K562 treated with DMSO at 1 percent for 24 hours (cell line): ENCODE results near the gene NPFF. TPM values are rescaled to one million over a fixed set of nuclear protein-coding genes. Genes with fewer than 3 reads are reported as not detected.

ENCODE experiments used
- total RNA-seq: library from RNA; unstranded; fragments of 300-600 nt; gene quantifications from 2 replicates; pipeline ENCODE4 v1.2.3, GENCODE V29; 2022; ENCODE audit warnings: low read depth; ENCODE audit not compliant: insufficient read depth

The NPFF gene, protein sequence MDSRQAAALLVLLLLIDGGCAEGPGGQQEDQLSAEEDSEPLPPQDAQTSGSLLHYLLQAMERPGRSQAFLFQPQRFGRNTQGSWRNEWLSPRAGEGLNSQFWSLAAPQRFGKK
- total RNA-seq: not detected in 2 replicates

DNA sequence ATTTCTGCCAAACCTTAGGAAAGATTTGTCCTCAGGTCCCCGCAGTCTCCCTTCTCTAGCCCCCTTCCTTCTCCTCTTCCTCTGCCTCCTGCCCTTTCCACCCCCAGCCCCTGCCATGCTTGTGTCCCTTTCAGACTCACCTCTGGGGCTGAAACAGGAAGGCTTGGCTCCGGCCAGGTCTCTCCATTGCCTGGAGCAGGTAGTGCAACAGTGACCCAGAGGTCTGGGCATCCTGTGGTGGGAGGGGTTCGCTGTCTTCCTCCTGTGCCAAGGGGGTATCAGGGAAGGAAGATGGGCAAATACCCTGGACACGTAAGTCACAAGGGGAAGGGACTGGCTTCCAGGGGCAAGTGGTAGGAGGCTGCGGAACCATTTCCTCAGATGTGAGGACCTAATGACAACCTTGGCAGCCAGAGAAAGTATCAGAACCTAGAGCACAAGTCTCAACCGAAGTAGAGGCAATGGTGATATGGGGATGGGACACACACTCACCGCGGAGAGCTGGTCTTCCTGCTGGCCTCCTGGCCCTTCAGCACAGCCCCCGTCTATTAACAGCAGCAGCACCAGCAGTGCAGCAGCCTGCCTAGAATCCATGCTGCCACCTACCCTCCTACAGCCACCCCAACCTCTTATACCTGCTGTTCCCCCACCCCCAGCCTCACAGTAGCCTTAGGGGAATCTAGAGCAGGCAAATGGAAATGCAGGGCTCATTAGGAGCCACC is at the start of gene NPFF:
NPFF (minus strand) TSS at position 604 of the 722 bp plus-strand sequence; CDS start at position 594, 10 bp downstream.

GRCh38 chr12:53500776-53501614 is 6.3 kb downstream of the NPFF start, which contains the start of gene TARBP2:
TARBP2 (plus strand) TSS chr12:53501283; CDS start chr12:53501409, 126 bp downstream.

DNA sequence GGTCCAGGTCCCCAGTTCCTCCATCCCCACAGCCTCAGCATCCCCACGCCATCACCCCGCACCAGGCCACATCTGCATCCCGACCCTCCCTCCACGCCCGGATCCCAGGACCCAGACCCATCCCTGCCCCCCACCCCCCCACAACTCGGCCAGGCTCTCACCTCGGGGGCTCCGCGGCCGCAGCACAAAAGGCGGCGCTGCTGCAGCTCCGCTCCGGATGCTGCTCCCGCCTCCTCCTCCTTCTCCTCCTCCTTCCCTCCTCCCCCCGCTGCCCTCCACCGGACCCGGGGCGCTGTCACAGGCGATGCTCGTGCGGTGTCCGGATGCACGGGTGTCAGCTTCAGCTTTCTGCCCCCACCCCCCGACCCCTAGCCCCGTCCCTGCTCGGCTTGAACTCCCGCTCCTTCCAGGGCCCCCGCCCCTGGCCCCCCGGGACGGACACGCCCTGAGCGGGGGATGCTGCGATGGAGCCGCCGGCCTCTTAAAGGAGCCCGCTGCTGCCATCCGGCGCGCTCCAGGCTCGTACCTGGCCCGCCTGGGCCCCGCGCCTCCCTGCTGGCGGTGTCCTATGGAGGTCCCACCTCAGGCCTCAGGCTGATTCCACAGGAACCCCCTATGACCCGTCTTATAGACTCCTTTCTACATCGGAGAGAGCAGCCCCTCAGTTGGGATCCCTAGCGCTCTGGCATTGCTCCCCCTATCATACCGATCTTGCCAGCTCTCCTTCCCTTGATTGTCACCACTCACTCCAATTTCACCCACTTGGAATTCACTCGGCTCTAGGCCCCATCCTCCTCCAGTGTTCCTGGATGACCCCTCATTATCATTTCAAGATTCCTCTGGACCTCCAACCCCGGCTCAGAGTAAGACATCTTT is 7.8 kb downstream of the NPFF start, which contains the start of gene MAP3K12:
MAP3K12 (minus strand) TSS at position 193 of the 876 bp plus-strand sequence. CDS start 12,067 bp downstream, outside the sequence.

Other genes with a start within 250 kb of the NPFF start
- gene ESPL1, start 239.2 kb downstream of the NPFF start, total RNA-seq: 35.7 and 41.1 TPM in 2 replicates
- 578 and 589 TPM in 2 replicates for gene PFDN5, start 211.9 kb downstream of the NPFF start, total RNA-seq
- 4.4 and 6.6 TPM in 2 replicates for gene MYG1, start 207.8 kb downstream of the NPFF start, total RNA-seq
- gene AAAS, start 185.9 kb downstream of the NPFF start, total RNA-seq: 76.6 and 87.2 TPM in 2 replicates
- gene SP7, start 171.1 kb downstream of the NPFF start, total RNA-seq: not detected in 2 replicates
- 28.2 and 29.2 TPM in 2 replicates for gene SP1, start 127.3 kb downstream of the NPFF start, total RNA-seq
- gene AMHR2, start 83.6 kb downstream of the NPFF start, total RNA-seq: 44.0 and 52.1 TPM in 2 replicates
- gene PRR13, start 65.8 kb downstream of the NPFF start, total RNA-seq: 257 and 263 TPM in 2 replicates
- gene PCBP2, start 55.4 kb downstream of the NPFF start, total RNA-seq: 966 and 972 TPM in 2 replicates
- gene MAP3K12, start 8.0 kb downstream of the NPFF start, total RNA-seq: 1.5 and 4.7 TPM in 2 replicates
- 61.8 and 66.9 TPM in 2 replicates for gene TARBP2, start 6.2 kb downstream of the NPFF start, total RNA-seq
- gene ATF7, start 118.9 kb upstream of the NPFF start, total RNA-seq: 9.2 and 11.3 TPM in 2 replicates
- 452 and 456 TPM in 2 replicates for gene ATP5MC2, start 168.6 kb upstream of the NPFF start, total RNA-seq
- gene CALCOCO1, start 220.0 kb upstream of the NPFF start, total RNA-seq: 37.8 and 38.3 TPM in 2 replicates
- gene CISTR, start 244.5 kb upstream of the NPFF start, total RNA-seq: not detected in 2 replicates